ENCODE measurements around the gene HPS1. TPM values are rescaled to one million over a fixed set of nuclear protein-coding genes. Genes with fewer than 3 reads are reported as not detected.

Gene HPS1
- total and polyA plus RNA-seq, 2 of the 8 experiments (the other 6 are each of a cell fraction or from before 2014, with no cell fraction given) = 38.7 to 61.7 TPM

GRCh38 chr10:98390406-98390805, 56.3 kb downstream of the HPS1 start:
- no peak overlapping the region for H3K23ac ChIP-seq (ENCODE audit: insufficient read length)
- POLR2A ChIA-PET (ENCODE audit: partially characterized antibody) = interaction anchor here (0.6 kb wide), 1 partner anchor 1912 kb away, joined by 3 read pairs; no protein-coding TSS in a partner anchor
- no peak overlapping the region for H4K8ac ChIP-seq (ENCODE audit: extremely low read depth, insufficient read depth, low read length)
- no peaks in the 10 kb centered on the region for H4K20me1 ChIP-seq (replicated peaks in 1 of 2; ENCODE audit: control insufficient read depth in 1 of 2, insufficient read depth in 2 of 2, low read length in 2 of 2)
- no peak overlapping the region for H3K56ac ChIP-seq (replicated peaks; ENCODE audit: insufficient read length, low read depth, low read length)
- H3K79me1 ChIP-seq (ENCODE audit: low read depth, low read length) = no peaks in the 10 kb centered on the region
- no peaks in the 10 kb centered on the region for H3K4me1 ChIP-seq (replicated peaks in 1 of 4; ENCODE audit: control insufficient read depth in 3 of 4, insufficient read depth in 4 of 4, low read length in 3 of 4)
- H2BK20ac ChIP-seq (ENCODE audit: low read length) = no peak overlapping the region
- CTCF ChIA-PET (ENCODE audit: partially characterized antibody) = interaction anchor here (1.4 kb wide), 1 partner anchor 14 kb away, joined by 4 read pairs; no protein-coding TSS in a partner anchor
- H3K27me3 ChIP-seq (replicated peaks in 1 of 4; ENCODE audit: control insufficient read depth in 3 of 4, extremely low read depth in 1 of 4, insufficient read depth in 3 of 4, low read length in 3 of 4) = no peaks in the 10 kb centered on the region
- no peak overlapping the region for H3K9ac ChIP-seq (replicated peaks in 1 of 4; ENCODE audit: extremely low read depth in 1 of 4, low read depth in 3 of 4, low read length in 3 of 4)
- no peak overlapping the region for H3K4ac ChIP-seq (replicated peaks; ENCODE audit: insufficient read length, low read depth, low read length)
- H2BK5ac ChIP-seq (ENCODE audit: low read depth, low read length) = no peak overlapping the region
- H4K91ac ChIP-seq (replicated peaks; ENCODE audit: insufficient read length, low read length) = no peak overlapping the region
- FAIRE-seq (no peak), DNase-seq (ENCODE audit: low read depth in 1 of 2, low spot score in 2 of 2) (no peak)
- no peak overlapping the region for H3K18ac ChIP-seq (ENCODE audit: extremely low read depth, low read length)
- H2BK12ac ChIP-seq (ENCODE audit: low read depth, low read length) = no peak overlapping the region
- H3K79me2 ChIP-seq (ENCODE audit: control insufficient read depth in 1 of 2, insufficient read depth in 2 of 2, low read length in 2 of 2) = no peaks in the 10 kb centered on the region
- H3K36me3 ChIP-seq (ENCODE audit: control insufficient read depth in 2 of 4, insufficient read depth in 4 of 4, low read length in 3 of 4) = no peaks in the 10 kb centered on the region
- H2AK5ac ChIP-seq (ENCODE audit: low read depth, low read length) = no peak overlapping the region
- H2BK120ac ChIP-seq (replicated peaks; ENCODE audit: low read depth, low read length) = no peak overlapping the region
- no peak overlapping the region for H3K14ac ChIP-seq (ENCODE audit: insufficient read length)
- no peak overlapping the region for H4K5ac ChIP-seq (ENCODE audit: insufficient read length, low read depth, low read length)
- no peak overlapping the region for H3K4me2 ChIP-seq (ENCODE audit: insufficient read depth in 1 of 2, low read depth in 2 of 2, low read length in 2 of 2)
- no peak overlapping the region for H3K4me3 ChIP-seq (ENCODE audit: extremely low read depth in 1 of 4, insufficient read depth in 2 of 4, low read depth in 3 of 4, low read length in 4 of 4)
- H3K9me3 ChIP-seq (ENCODE audit: insufficient read depth in 2 of 2, low read depth in 1 of 2, low read length in 1 of 2) = no peaks in the 10 kb centered on the region
- H3K23me2 ChIP-seq (ENCODE audit: low read depth, low read length) = no peaks in the 10 kb centered on the region
- no peak overlapping the region for H3K27ac ChIP-seq (ENCODE audit: low read depth, low read length)
- no peak overlapping the region for H2BK15ac ChIP-seq (ENCODE audit: low read length)
- 94% methylated on average over 4 of the region's 4 CpGs; no CpG with 5 or more reads in 1 of the 2 experiments for WGBS, 2 experiments (ENCODE audit: extremely low coverage in 1 of 2, insufficient coverage in 1 of 2, insufficient read length in 1 of 2, insufficient replicate concordance in 2 of 2, low coverage in 1 of 2, low lambda C conversion rate in 2 of 2, missing lambda C conversion rate in 1 of 2)
- no peak overlapping the region for H2AFZ ChIP-seq (ENCODE audit: low read length)
- no peak for TF ChIP-seq ASH2L (IDR thresholded peaks at IDR 0.05; ENCODE audit: low read length)
- no peak for TF ChIP-seq SIX5 (IDR thresholded peaks at IDR 0.05; ENCODE audit: low read depth, low read length)
- no peak for TF ChIP-seq KDM5A (IDR thresholded peaks at IDR 0.05; ENCODE audit: low read length)
- TF ChIP-seq GABPA (IDR thresholded peaks at IDR 0.05; ENCODE audit: borderline replicate concordance, insufficient read depth, low read length) = no peak
- TF ChIP-seq TCF12 (IDR thresholded peaks at IDR 0.05; ENCODE audit: low read depth, low read length) = no peak
- TF ChIP-seq JUN (IDR thresholded peaks at IDR 0.05; ENCODE audit: low read depth, low read length) = no peak
- no peak for TF ChIP-seq SRF (IDR thresholded peaks at IDR 0.05; ENCODE audit: low read depth, low read length)
- no peak for TF ChIP-seq EP300 (IDR thresholded peaks at IDR 0.05; ENCODE audit: borderline replicate concordance in 1 of 2, low read depth in 2 of 2, low read length in 2 of 2)
- TF ChIP-seq NRF1 (IDR thresholded peaks at IDR 0.05; ENCODE audit: low read depth, low read length) = no peak
- no peak for TF ChIP-seq CBX5 (IDR thresholded peaks at IDR 0.05; ENCODE audit: low read depth, low read length)
- TF ChIP-seq CREB1 (IDR thresholded peaks at IDR 0.05) = no peak
- TF ChIP-seq USF2 (IDR thresholded peaks at IDR 0.05; ENCODE audit: low read length) = no peak
- TF ChIP-seq HDAC2 (IDR thresholded peaks at IDR 0.05; ENCODE audit: borderline replicate concordance in 1 of 2, low read depth in 2 of 2, low read length in 2 of 2) = no peak
- TF ChIP-seq POU5F1 (IDR thresholded peaks at IDR 0.05; ENCODE audit: low read depth, low read length) = no peak

All from H1 (cell line).